Sigmoid colon (tissue), 4 donors: ENCODE data around the gene RASA4B.
"Not testable (repeated sequence)": the region's sequence is repeated elsewhere in the genome, so short reads cannot be mapped to it uniquely, and the experiment has no call there.

ENCODE experiments used
- CTCF ChIP-seq, 4 experiments: fragments of 450-650 bp in 3 of 4; fragments of 200-600 bp in 1 of 4; IDR thresholded peaks; one replicate each; pipeline ENCODE4 v1.5.1; 2016 to 2019; ENCODE audit warnings: antibody characterized with exemption in 4 of 4, mild to moderate bottlenecking in 3 of 4, moderate library complexity in 2 of 4
- EP300 ChIP-seq, 4 donors: sonication (generic); formaldehyde crosslinking; IDR thresholded peaks; one replicate each; pipeline ENCODE4 v1.6.1; 2017; ENCODE audit warnings: antibody characterized with exemption in 4 of 4
- POLR2A ChIP-seq, 2 donors: fragments of 450-650 bp; IDR thresholded peaks; one replicate each; pipeline ENCODE4 v1.6.1; 2016; ENCODE audit warnings: antibody characterized with exemption in 2 of 2, mild to moderate bottlenecking in 2 of 2, moderate library complexity in 2 of 2

GRCh38 chr7:102474736-102475435 lies 42.7 kb downstream of the RASA4B start:
- not testable (repeated sequence) for TF ChIP-seq EP300, CTCF, POLR2A (IDR thresholded peaks at IDR 0.05)
